ENCODE results near the gene AUTS2. TPM values are rescaled to one million over a fixed set of nuclear protein-coding genes. Genes with fewer than 3 reads are reported as not detected.

AUTS2 gene
- total RNA-seq, 1 experiment from 2014 or later = 256 TPM

DNA sequence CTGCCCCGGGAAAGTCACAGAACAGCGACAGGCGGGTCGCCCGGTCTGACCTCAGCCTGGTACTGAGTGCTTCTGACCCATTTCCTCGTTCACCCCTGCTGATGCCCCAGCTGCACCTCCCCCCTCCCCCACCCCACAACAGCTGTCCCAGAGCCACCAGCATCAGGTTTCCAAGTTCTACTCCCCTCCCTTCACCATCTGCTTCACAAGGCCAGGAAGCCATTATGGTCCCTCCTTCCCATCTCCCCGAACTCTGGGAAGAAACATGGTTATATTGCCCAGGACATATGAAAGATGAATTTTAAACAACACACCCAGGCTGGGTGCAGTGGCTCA is 1231.8 kb downstream of the AUTS2 start:
- H2BK120ac ChIP-seq (ENCODE audit: low read depth, low read length, poor library complexity, severe bottlenecking) = no peak overlapping the region
- no peaks in the 10 kb centered on the region for H3K9me3 ChIP-seq (ENCODE audit: control insufficient read depth, low read depth, low read length)
- H4K8ac ChIP-seq (replicated peaks; ENCODE audit: insufficient read length, low read depth, low read length) = no peak overlapping the region
- H3K27ac ChIP-seq (ENCODE audit: insufficient read length, low read depth, low read length) = no peak overlapping the region
- H2BK12ac ChIP-seq (ENCODE audit: insufficient read length, low read depth, low read length) = no peak overlapping the region
- no peak overlapping the region for H4K5ac ChIP-seq (ENCODE audit: insufficient read length, low read depth, low read length)
- H3K27ac Mint-ChIP-seq = peak overlapping the region in 1 of 3 experiments; percentile 65; a peak in 2 of 7 replicates
- no CpG with 5 or more reads among the region's 7 CpGs for WGBS (ENCODE audit: extremely low coverage, insufficient read length, low lambda C conversion rate)
- H3K4me2 ChIP-seq (ENCODE audit: insufficient read depth, insufficient read length, low read length) = peak overlapping the region; percentile 42
- no peak overlapping the region for H2AFZ ChIP-seq (ENCODE audit: low read length)
- no peak overlapping the region for H2BK20ac ChIP-seq (ENCODE audit: low read depth, low read length, poor library complexity, severe bottlenecking)
- H3K14ac ChIP-seq (ENCODE audit: insufficient read depth, low read length) = no peak overlapping the region
- H3K79me2 ChIP-seq (ENCODE audit: insufficient read depth, low read length) = no peaks in the 10 kb centered on the region; the same call in 1 of the 2 replicates
- H3K4me1 ChIP-seq (ENCODE audit: insufficient read depth, low read length) = peaks cover 11% of the 10 kb centered on the region; the same call in 1 of the 2 replicates
- no peaks in the 10 kb centered on the region for H3K27me3 ChIP-seq (ENCODE audit: insufficient read depth, low read length)
- H3K56ac ChIP-seq (ENCODE audit: insufficient read length, low read depth, low read length) = no peak overlapping the region
- H3K23me2 ChIP-seq (ENCODE audit: insufficient read length, low read depth, low read length, poor library complexity, severe bottlenecking) = no peaks in the 10 kb centered on the region
- H4K20me1 ChIP-seq (ENCODE audit: control insufficient read depth, insufficient read depth, insufficient read length) = no peaks in the 10 kb centered on the region
- H3K9me3 Mint-ChIP-seq = peaks cover 4 to 14% of the 10 kb centered on the region in 2 experiments; a peak in 4 of 5 replicates
- peaks cover 4 to 16% (median 6%) of the 10 kb centered on the region in 3 experiments; a peak in 6 of 7 replicates for H3K36me3 Mint-ChIP-seq (ENCODE audit: insufficient read depth in 1 of 3, low read depth in 3 of 3)
- TF ChIP-seq, protein P1, sequence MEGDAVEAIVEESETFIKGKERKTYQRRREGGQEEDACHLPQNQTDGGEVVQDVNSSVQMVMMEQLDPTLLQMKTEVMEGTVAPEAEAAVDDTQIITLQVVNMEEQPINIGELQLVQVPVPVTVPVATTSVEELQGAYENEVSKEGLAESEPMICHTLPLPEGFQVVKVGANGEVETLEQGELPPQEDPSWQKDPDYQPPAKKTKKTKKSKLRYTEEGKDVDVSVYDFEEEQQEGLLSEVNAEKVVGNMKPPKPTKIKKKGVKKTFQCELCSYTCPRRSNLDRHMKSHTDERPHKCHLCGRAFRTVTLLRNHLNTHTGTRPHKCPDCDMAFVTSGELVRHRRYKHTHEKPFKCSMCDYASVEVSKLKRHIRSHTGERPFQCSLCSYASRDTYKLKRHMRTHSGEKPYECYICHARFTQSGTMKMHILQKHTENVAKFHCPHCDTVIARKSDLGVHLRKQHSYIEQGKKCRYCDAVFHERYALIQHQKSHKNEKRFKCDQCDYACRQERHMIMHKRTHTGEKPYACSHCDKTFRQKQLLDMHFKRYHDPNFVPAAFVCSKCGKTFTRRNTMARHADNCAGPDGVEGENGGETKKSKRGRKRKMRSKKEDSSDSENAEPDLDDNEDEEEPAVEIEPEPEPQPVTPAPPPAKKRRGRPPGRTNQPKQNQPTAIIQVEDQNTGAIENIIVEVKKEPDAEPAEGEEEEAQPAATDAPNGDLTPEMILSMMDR (conservative IDR thresholded peaks at IDR 0.05) = no peak
- H3K4me1 Mint-ChIP-seq = peaks cover 19 to 21% of the 10 kb centered on the region in 2 experiments
- no peak overlapping the region for H2AK5ac ChIP-seq (ENCODE audit: insufficient read length, low read length)
- H3K79me1 ChIP-seq (ENCODE audit: insufficient read depth, low read depth, low read length, poor library complexity, severe bottlenecking) = no peaks in the 10 kb centered on the region
- no peak overlapping the region for H4K91ac ChIP-seq (ENCODE audit: insufficient read length, low read depth, low read length)
- no peak overlapping the region for H3K9ac ChIP-seq (ENCODE audit: extremely low read depth, insufficient read length, low read length)
- H3K18ac ChIP-seq (ENCODE audit: insufficient read length, low read depth, low read length) = no peak overlapping the region
- no peak overlapping the region for H3K4ac ChIP-seq (ENCODE audit: low read depth, low read length)
- DNase-seq = no peak
- no peak overlapping the region for H2BK5ac ChIP-seq (ENCODE audit: insufficient read length, low read length)
- H3K4me3 Mint-ChIP-seq = 0 out of 5 replicates have a peak overlapping the region, but pooled peaks of 1 of the 2 experiments have one; percentile 15
- H3T11ph ChIP-seq (ENCODE audit: low read length) = no peak overlapping the region
- no peak overlapping the region for H2BK15ac ChIP-seq (ENCODE audit: low read depth, low read length)
- peaks cover 4% of the 10 kb centered on the region; the same call in 1 of the 2 replicates for H3K27me3 Mint-ChIP-seq (ENCODE audit: low read depth)
- no peak overlapping the region for H3K23ac ChIP-seq (ENCODE audit: insufficient read length, low read depth, low read length)

Data from H9 (cell line).